Esophagus squamous epithelium (tissue), 4 donors: ENCODE measurements around the gene ESR1.

Source experiments
- POLR2A ChIP-seq, 4 donors: fragments of 450-650 bp; IDR thresholded peaks; one replicate each; pipeline ENCODE4 v1.6.1; 2017; ENCODE audit warnings: antibody characterized with exemption in 4 of 4, mild to moderate bottlenecking in 4 of 4, moderate library complexity in 3 of 4
- TF ChIP-seq, protein P1 (sequence below), 6 experiments: fragments of 450-650 bp in 4 of 6; fragments of 200-600 bp in 2 of 6; sonication (generic) in 2 of 6; IDR thresholded peaks; one replicate each; pipeline ENCODE4 v1.5.1; 2016 to 2019; ENCODE audit warnings: antibody characterized with exemption in 6 of 6, mild to moderate bottlenecking in 4 of 6, moderate library complexity in 4 of 6

DNA sequence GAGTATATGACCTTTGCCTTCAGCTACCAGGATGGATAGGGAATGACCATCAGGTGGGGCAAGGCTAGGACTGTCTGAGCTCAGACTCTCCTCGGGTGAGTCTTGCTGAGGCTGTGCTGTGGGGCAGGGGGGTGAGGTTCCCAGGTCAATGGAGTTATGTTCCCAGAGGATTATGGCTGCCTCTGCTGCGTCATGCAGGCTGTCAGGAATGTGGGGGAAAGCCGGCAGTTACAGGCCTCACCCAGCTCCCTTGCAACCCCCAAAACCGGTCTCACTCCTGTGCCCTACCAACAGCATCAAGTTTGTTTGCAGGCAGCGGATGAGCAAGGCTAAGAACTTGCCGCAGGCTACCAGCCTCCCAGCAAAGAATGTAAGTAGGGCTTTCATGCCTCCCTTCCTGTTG, 93.5 kb downstream of the ESR1 start:
- TF ChIP-seq, protein P1, sequence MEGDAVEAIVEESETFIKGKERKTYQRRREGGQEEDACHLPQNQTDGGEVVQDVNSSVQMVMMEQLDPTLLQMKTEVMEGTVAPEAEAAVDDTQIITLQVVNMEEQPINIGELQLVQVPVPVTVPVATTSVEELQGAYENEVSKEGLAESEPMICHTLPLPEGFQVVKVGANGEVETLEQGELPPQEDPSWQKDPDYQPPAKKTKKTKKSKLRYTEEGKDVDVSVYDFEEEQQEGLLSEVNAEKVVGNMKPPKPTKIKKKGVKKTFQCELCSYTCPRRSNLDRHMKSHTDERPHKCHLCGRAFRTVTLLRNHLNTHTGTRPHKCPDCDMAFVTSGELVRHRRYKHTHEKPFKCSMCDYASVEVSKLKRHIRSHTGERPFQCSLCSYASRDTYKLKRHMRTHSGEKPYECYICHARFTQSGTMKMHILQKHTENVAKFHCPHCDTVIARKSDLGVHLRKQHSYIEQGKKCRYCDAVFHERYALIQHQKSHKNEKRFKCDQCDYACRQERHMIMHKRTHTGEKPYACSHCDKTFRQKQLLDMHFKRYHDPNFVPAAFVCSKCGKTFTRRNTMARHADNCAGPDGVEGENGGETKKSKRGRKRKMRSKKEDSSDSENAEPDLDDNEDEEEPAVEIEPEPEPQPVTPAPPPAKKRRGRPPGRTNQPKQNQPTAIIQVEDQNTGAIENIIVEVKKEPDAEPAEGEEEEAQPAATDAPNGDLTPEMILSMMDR (IDR thresholded peaks at IDR 0.05), result no peak
- TF ChIP-seq POLR2A (IDR thresholded peaks at IDR 0.05), result no peak
